ENCODE data around the gene PAF1.

Gene PAF1

GRCh38 chr19:39422020-39422419, 31.1 kb upstream of the PAF1 start:
- H3K27ac ChIP-seq (replicated peaks) = no peak overlapping the region
- H3K4me3 ChIP-seq (replicated peaks; ENCODE audit: insufficient read depth, low read length) = no peak overlapping the region
- peaks cover 8% of the 10 kb centered on the region for H3K27me3 ChIP-seq (ENCODE audit: insufficient read depth, poor library complexity, severe bottlenecking)
- DNase-seq (ENCODE audit: low read depth in 1 of 2, low spot score in 1 of 2) = no peak
- TF ChIP-seq REST (IDR thresholded peaks at IDR 0.05; ENCODE audit: insufficient replicate concordance, low read depth) (no peak), SPI1 (IDR thresholded peaks at IDR 0.05; ENCODE audit: borderline replicate concordance, low read depth) (no peak), POLR2AphosphoS5 (IDR thresholded peaks at IDR 0.05; ENCODE audit: low read depth) (no peak), CTCF (IDR thresholded peaks at IDR 0.05; ENCODE audit: insufficient read depth, low read length) (no peak), GABPA (IDR thresholded peaks at IDR 0.05; ENCODE audit: low read depth) (no peak)

GRCh38 chr19:39420769-39421168, 29.9 kb upstream of the PAF1 start:
- no peak overlapping the region for H3K27ac ChIP-seq (replicated peaks)
- no peak overlapping the region for H3K4me3 ChIP-seq (replicated peaks; ENCODE audit: insufficient read depth, low read length)
- no peak for TF ChIP-seq GABPA (IDR thresholded peaks at IDR 0.05; ENCODE audit: low read depth)
- no peak for TF ChIP-seq SPI1 (IDR thresholded peaks at IDR 0.05; ENCODE audit: borderline replicate concordance, low read depth)
- TF ChIP-seq REST (IDR thresholded peaks at IDR 0.05; ENCODE audit: insufficient replicate concordance, low read depth) = no peak
- TF ChIP-seq POLR2AphosphoS5 (IDR thresholded peaks at IDR 0.05; ENCODE audit: low read depth) = no peak
- TF ChIP-seq CTCF (IDR thresholded peaks at IDR 0.05; ENCODE audit: insufficient read depth, low read length) = no peak
- peaks cover 15% of the 10 kb centered on the region for H3K27me3 ChIP-seq (ENCODE audit: insufficient read depth, poor library complexity, severe bottlenecking)
- DNase-seq (ENCODE audit: low read depth in 1 of 2, low spot score in 1 of 2) = no peak

GRCh38 chr19:39419003-39419402, 28.1 kb upstream of the PAF1 start:
- no peak for DNase-seq (ENCODE audit: low read depth in 1 of 2, low spot score in 1 of 2)
- TF ChIP-seq SPI1 (IDR thresholded peaks at IDR 0.05; ENCODE audit: borderline replicate concordance, low read depth) = no peak
- TF ChIP-seq POLR2AphosphoS5 (IDR thresholded peaks at IDR 0.05; ENCODE audit: low read depth) = no peak
- TF ChIP-seq REST (IDR thresholded peaks at IDR 0.05; ENCODE audit: insufficient replicate concordance, low read depth) = no peak
- no peak for TF ChIP-seq CTCF (IDR thresholded peaks at IDR 0.05; ENCODE audit: insufficient read depth, low read length)
- Histone ChIP-seq H3K4me3 (replicated peaks; ENCODE audit: insufficient read depth, low read length) (no peak overlapping the region), H3K27me3 (ENCODE audit: insufficient read depth, poor library complexity, severe bottlenecking) (peaks cover 22% of the 10 kb centered on the region), H3K27ac (replicated peaks) (no peak overlapping the region)

Data from HL-60 (cell line).